SK-N-SH treated with all-trans-retinoic acid at 6 μM for 48 hours (cell line): Measurements from ENCODE around the gene YOD1.

Experiments
- ATAC-seq: fragments of 200-7000 bp; cut with Tn5 transposase; 3 replicates; pipeline ENCODE4 v1.9.1; 2020; ENCODE audit warnings: mild to moderate bottlenecking, moderate library complexity
- ARNTL ChIP-seq: fragments of 450-650 bp; formaldehyde crosslinking; IDR thresholded peaks from 2 replicates; pipeline ENCODE4 v1.5.0; 2020; ENCODE audit warnings: low read depth, mild to moderate bottlenecking, moderate library complexity, borderline replicate concordance
- CSDC2 ChIP-seq: fragments of 250-450 bp; sonication (Bioruptor Pico); IDR thresholded peaks from 2 replicates; pipeline ENCODE4 v1.5.0; 2020; ENCODE audit warnings: mild to moderate bottlenecking, moderate library complexity
- CSRNP3 ChIP-seq: fragments of 250-450 bp; sonication (Bioruptor Pico); IDR thresholded peaks from 2 replicates; pipeline ENCODE4 v1.5.1; 2021; ENCODE audit warnings: mild to moderate bottlenecking, moderate library complexity
- ESRRG ChIP-seq: fragments of 250-450 bp; sonication (Bioruptor Pico); IDR thresholded peaks from 2 replicates; pipeline ENCODE4 v1.6.1; 2021; ENCODE audit warnings: mild to moderate bottlenecking
- GLIS3 ChIP-seq: fragments of 250-450 bp; sonication (Bioruptor Pico); IDR thresholded peaks from 2 replicates; pipeline ENCODE4 v1.5.0; 2020; ENCODE audit warnings: mild to moderate bottlenecking, moderate library complexity
- ISL1 ChIP-seq: fragments of 250-450 bp; sonication (Bioruptor Pico); IDR thresholded peaks from 2 replicates; pipeline ENCODE4 v2.1.2; 2022; ENCODE audit warnings: mild to moderate bottlenecking, moderate library complexity
- POU6F1 ChIP-seq: fragments of 250-450 bp; sonication (Bioruptor Pico); IDR thresholded peaks from 2 replicates; pipeline ENCODE4 v1.8.0; 2021; ENCODE audit warnings: low read depth, mild to moderate bottlenecking, moderate library complexity, borderline replicate concordance
- PPARA ChIP-seq: fragments of 250-450 bp; sonication (Bioruptor Pico); IDR thresholded peaks from 2 replicates; pipeline ENCODE4 v1.5.0; 2020; ENCODE audit warnings: mild to moderate bottlenecking, borderline replicate concordance
- RARB ChIP-seq: fragments of 250-450 bp; sonication (Bioruptor Pico); IDR thresholded peaks from 2 replicates; pipeline ENCODE4 v1.8.0; 2021; ENCODE audit warnings: mild to moderate bottlenecking, moderate library complexity
- SNAI2 ChIP-seq: fragments of 250-450 bp; sonication (Bioruptor Pico); IDR thresholded peaks from 2 replicates; pipeline ENCODE4 v1.5.0; 2020; ENCODE audit warnings: mild to moderate bottlenecking, moderate library complexity
- TCF4 ChIP-seq: fragments of 250-450 bp; sonication (Bioruptor Pico); IDR thresholded peaks from 2 replicates; pipeline ENCODE4 v1.8.0; 2021; ENCODE audit warnings: mild to moderate bottlenecking, moderate library complexity, borderline replicate concordance
- TOX ChIP-seq: fragments of 250-450 bp; sonication (Bioruptor Pico); IDR thresholded peaks from 2 replicates; pipeline ENCODE4 v1.8.0; 2021; ENCODE audit warnings: mild to moderate bottlenecking, moderate library complexity, borderline replicate concordance
- TSHZ2 ChIP-seq: fragments of 250-450 bp; sonication (Bioruptor Pico); IDR thresholded peaks from 2 replicates; pipeline ENCODE4 v1.5.0; 2020; ENCODE audit warnings: mild to moderate bottlenecking, moderate library complexity
- ZFP30 ChIP-seq: fragments of 450-650 bp; formaldehyde crosslinking; IDR thresholded peaks from 2 replicates; pipeline ENCODE4 v1.5.0; 2022; ENCODE audit warnings: mild to moderate bottlenecking, moderate library complexity
- ZNF565 ChIP-seq: fragments of 450-650 bp; formaldehyde crosslinking; conservative IDR thresholded peaks from 2 replicates; pipeline ENCODE4 v1.5.0; 2020; ENCODE audit warnings: low read depth, mild to moderate bottlenecking, moderate library complexity
- ZNF70 ChIP-seq: fragments of 450-650 bp; formaldehyde crosslinking; IDR thresholded peaks from 2 replicates; pipeline ENCODE4 v1.5.0; 2020; ENCODE audit warnings: mild to moderate bottlenecking, moderate library complexity
- TF ChIP-seq, protein P1 (sequence below): fragments of 250-450 bp; sonication (Bioruptor Pico); IDR thresholded peaks from 2 replicates; pipeline ENCODE4 v1.5.1; 2020; ENCODE audit warnings: low read depth, mild to moderate bottlenecking, moderate library complexity
- TF ChIP-seq, protein P2 (sequence below): fragments of 250-450 bp; sonication (Bioruptor Pico); IDR thresholded peaks from 2 replicates; pipeline ENCODE4 v1.8.0; 2020; ENCODE audit warnings: mild to moderate bottlenecking, moderate library complexity, borderline replicate concordance

Gene YOD1

DNA sequence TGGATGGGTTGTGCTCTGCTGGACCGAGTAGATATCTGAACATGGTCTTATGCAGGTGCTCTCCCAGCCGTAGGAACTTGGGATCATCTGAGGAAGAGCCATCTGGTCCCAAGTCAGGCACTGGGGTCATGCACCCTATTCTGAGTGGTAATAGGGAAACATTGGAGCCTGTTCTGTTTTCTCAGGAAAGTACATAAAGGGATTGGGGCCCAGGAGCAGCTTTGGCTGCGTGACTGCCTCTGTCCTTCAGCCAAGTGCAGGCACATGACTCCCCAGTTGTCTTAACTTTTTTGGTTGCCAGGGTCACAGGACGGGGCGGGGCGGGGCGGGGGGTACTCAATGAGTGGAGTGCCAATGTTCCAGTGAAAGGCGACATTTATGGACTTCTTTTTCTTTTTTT is 13.6 kb upstream of the YOD1 start (continued):
- TF ChIP-seq POU6F1 (CRISPR knock-in tag) (no peak), ZNF565 (CRISPR knock-in tag) (no peak), TSHZ2 (no peak), ESRRG (CRISPR knock-in tag) (no peak), ARNTL (CRISPR knock-in tag) (no peak)

DNA sequence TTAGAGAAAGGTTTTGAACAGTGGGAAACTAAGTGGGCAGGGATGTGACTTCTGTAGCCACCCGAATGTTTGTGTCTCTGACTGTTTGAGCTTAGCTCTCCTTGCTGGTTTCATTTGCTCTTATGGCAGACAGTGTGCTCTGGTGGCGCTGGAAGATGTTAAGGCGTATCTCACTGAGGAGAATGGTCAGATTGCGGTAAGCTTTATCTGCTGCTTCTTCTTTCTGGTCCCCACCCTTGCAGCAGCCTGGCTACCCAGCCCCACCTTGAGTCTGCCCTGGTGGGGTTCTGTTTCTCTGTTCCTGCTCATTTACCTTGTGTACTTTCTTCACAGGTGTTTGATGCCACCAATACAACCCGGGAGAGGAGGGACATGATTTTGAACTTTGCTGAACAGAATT is 12.0 kb upstream of the YOD1 start:
- no peak for ATAC-seq
- TF ChIP-seq TOX (CRISPR knock-in tag) (no peak), ZFP30 (CRISPR knock-in tag) (no peak), ISL1 (CRISPR knock-in tag) (no peak), TCF4 (CRISPR knock-in tag) (no peak), ARNTL (CRISPR knock-in tag) (no peak), SNAI2 (CRISPR knock-in tag) (no peak), TSHZ2 (no peak), ZNF565 (CRISPR knock-in tag) (no peak), GLIS3 (CRISPR knock-in tag) (no peak), ESRRG (CRISPR knock-in tag) (no peak), CSDC2 (CRISPR knock-in tag) (no peak), CSRNP3 (CRISPR knock-in tag) (no peak), RARB (no peak), ZNF70 (no peak), PPARA (no peak)
- TF ChIP-seq, protein P1, sequence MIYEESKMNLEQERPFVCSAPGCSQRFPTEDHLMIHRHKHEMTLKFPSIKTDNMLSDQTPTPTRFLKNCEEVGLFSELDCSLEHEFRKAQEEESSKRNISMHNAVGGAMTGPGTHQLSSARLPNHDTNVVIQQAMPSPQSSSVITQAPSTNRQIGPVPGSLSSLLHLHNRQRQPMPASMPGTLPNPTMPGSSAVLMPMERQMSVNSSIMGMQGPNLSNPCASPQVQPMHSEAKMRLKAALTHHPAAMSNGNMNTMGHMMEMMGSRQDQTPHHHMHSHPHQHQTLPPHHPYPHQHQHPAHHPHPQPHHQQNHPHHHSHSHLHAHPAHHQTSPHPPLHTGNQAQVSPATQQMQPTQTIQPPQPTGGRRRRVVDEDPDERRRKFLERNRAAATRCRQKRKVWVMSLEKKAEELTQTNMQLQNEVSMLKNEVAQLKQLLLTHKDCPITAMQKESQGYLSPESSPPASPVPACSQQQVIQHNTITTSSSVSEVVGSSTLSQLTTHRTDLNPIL, result no peak

DNA sequence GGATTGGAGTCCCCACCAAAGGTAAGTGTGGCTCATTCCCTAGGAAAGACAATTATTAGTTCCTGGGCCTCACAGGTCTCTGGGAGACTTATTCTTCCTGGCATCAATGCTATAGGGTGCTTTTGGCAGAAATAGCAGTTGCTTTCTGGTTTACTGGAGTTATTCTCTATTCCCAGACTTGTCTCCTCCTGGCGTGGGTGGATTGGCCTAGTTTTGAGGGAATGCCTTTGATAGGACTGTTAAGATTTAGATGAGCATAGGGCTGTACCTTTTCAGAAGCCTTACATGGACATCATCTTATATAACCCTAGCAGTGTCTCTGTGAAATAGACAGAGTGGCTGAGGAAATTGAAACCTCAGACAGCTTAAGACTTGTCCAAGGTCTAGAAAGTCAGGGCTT is 11.1 kb upstream of the YOD1 start:
- ATAC-seq, result no peak
- TF ChIP-seq ZNF565 (CRISPR knock-in tag), result no peak
- TF ChIP-seq, protein P2, sequence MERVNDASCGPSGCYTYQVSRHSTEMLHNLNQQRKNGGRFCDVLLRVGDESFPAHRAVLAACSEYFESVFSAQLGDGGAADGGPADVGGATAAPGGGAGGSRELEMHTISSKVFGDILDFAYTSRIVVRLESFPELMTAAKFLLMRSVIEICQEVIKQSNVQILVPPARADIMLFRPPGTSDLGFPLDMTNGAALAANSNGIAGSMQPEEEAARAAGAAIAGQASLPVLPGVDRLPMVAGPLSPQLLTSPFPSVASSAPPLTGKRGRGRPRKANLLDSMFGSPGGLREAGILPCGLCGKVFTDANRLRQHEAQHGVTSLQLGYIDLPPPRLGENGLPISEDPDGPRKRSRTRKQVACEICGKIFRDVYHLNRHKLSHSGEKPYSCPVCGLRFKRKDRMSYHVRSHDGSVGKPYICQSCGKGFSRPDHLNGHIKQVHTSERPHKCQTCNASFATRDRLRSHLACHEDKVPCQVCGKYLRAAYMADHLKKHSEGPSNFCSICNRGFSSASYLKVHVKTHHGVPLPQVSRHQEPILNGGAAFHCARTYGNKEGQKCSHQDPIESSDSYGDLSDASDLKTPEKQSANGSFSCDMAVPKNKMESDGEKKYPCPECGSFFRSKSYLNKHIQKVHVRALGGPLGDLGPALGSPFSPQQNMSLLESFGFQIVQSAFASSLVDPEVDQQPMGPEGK, result no peak
- no peak for TF ChIP-seq GLIS3 (CRISPR knock-in tag)
- no peak for TF ChIP-seq CSDC2 (CRISPR knock-in tag)
- no peak for TF ChIP-seq CSRNP3 (CRISPR knock-in tag)
- TF ChIP-seq SNAI2 (CRISPR knock-in tag), result no peak
- no peak for TF ChIP-seq ZNF70
- no peak for TF ChIP-seq ISL1 (CRISPR knock-in tag)
- TF ChIP-seq TSHZ2, result no peak
- no peak for TF ChIP-seq PPARA
